SK-MEL-5 (cell line): Measurements from ENCODE around the gene LHX6. TPM values are rescaled to one million over a fixed set of nuclear protein-coding genes. Genes with fewer than 3 reads are reported as not detected.

ENCODE experiments used
- DNase-seq: peaks from one replicate; pipeline ENCODE4 v3.0.0-alpha.2; 2016; ENCODE audit warnings: low read depth, low spot score
- in situ Hi-C: cut with HindIII; loops from 2 replicates; pipeline ENCODE4 v1.10.0; 2016; ENCODE audit warnings: low sequenced_read_pairs, high pct_unique_total_duplicates, low pct_unique_long_range_greater_than_20kb
- polyA plus RNA-seq, 2 experiments: library from polyadenylated mRNA; depleted of rRNA; stranded (reverse); fragments of >200 nt; gene quantifications; 2 replicates each; pipeline ENCODE4 v1.2.3, GENCODE V29; 2015
- total RNA-seq: library from RNA; depleted of rRNA; stranded (reverse); fragments of >200 nt; shearing (Covaris generic); gene quantifications from 2 replicates; pipeline ENCODE4 v1.2.3, GENCODE V29; 2014; rRNA removed

LHX6 gene
- 2.3 and 2.4 TPM in 2 replicates for total RNA-seq
- 4.7 and 7.1 TPM in 2 replicates for polyA plus RNA-seq (2015; cell fraction: cytosol; rRNA removed)
- polyA plus RNA-seq (2015; cell fraction: nucleus; rRNA removed): 3.2 and 4.6 TPM in 2 replicates

DNA sequence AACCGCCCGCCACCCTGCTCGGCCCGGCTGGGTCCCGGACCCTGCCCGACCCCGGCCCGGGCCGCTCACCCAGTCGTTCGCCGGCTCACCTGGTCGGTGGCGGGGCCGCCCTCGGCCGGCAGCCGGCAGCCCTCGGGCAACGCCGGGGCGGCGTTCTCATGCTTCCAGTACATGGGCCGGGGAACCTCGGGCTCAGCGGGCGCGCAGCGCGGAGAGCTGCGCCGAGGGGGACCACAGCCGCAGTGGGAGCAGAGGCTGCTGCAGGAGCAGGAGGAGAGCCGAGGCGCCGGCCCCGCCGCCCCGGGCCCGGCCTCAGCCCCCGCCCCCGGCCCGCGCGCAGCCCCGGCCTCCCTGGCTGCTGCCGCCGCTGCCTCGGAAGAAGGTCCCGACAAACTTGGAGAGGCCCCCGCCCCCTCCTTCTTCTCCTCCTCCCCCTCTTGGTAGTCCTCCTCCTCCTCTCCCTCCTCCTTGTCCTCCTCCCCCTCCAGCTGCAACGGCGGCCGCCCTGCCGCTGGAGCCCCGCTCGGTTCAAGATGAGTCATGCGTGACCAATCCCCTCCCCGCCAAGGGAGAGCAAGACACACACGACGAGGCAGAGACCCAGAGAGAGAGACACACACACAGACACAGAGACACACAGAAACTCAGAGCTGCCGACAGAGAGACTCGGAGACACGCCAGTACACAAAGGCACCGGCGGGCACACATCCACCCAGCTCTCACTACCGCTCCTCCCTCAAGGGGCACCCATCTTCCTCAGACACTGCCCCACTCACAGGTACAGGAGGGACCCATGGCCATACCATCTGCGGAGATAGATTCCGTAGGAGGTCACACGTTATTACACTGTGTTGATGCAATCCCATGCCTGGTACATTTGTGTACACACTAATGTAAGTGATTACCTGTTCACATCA, at the start of gene LHX6:
Gene LHX6 (minus strand): TSS at position 390 of the 917 bp plus-strand sequence. CDS start 217 bp downstream, at position 173.
- in situ Hi-C loops: no loop called here
- no peak for DNase-seq

DNA sequence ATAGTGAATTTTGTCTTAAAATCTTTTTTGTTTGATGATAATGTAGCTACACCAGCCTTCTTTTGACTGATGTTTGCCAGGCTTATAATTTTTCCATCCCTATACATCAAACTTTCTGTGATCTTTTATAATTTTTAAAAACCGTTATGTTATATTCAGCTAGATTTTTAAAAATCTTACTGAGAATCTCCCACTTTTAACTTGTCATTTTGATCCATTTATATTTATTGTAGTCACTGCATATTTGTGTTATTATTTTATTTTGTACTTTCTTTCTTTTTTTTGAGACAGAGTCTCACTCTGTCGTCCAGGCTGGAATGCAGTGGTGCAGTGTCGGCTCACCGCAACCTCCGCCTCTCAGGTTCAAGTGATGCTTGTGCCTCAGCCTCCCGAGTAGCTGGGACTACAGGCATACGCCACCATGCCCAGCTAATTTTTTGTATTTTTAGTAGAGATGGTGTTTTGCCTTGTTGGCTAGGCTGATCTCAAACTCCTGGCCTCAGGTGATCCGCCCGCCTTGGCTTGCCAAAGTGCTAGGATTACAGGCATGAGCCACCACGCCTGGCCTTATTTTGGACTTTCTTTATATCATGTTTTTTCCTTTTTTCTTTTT, 48.6 kb upstream of the LHX6 start:
- in situ Hi-C loops: no loop called here

GRCh38 chr9:122276096-122276495, 47.3 kb upstream of the LHX6 start:
- in situ Hi-C loops: no loop called here
- no peak for DNase-seq

More for the DNA sequence above, 48.6 kb upstream of the LHX6 start:
- no peak for DNase-seq

- in situ Hi-C loops: no loop called here
- DNase-seq: no peak
These were observed 45.3 kb upstream of the LHX6 start for GRCh38 chr9:122274055-122274454.

GRCh38 chr9:122268041-122268814, 39.5 kb upstream of the LHX6 start:
- no peak for DNase-seq
- in situ Hi-C loops: no loop called here

GRCh38 chr9:122265149-122265915, 36.6 kb upstream of the LHX6 start:
- in situ Hi-C loops: no loop called here
- DNase-seq: no peak

GRCh38 chr9:122264360-122265148, 35.8 kb upstream of the LHX6 start, which contains the start of the genes MRRF and RBM18:
Gene MRRF, plus strand, starts transcription at chr9:122264882. Its CDS starts 6,010 bp downstream, at chr9:122270892.
Gene RBM18, minus strand, starts transcription at chr9:122264840. Its CDS starts 3,348 bp downstream, at chr9:122261492.
- peak; percentile 89 for DNase-seq
- in situ Hi-C loops: no loop called here

DNA sequence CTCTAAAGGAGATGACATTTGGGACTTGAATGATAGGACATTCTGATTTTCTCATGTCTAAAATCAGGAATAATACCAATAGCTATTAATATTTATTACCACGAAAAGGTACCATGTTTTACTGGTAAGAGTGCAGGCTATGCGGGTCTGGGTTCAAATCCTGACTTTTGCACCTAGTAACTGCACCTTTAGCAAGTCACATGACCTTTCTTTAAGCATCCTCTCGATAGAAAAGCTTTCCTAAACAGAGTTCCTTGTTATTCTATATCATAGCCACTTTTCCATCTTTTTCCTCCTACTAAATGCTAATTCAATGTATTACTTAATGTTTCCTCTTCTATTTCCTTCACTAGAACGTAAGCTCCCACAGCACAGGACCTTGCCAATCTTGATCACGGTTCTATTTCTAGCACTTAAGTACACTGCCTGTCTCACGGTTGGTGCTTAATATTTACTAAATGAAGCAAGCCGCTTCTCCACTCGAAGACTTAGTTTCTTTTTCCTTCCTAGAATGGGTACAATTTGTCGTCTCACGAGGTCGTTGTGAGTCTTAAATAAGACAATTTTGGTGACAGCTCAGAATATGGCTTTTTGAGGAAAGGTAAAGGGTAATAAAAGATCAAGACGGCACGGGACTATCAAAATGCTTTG, 35.1 kb upstream of the LHX6 start:
- in situ Hi-C loops: no loop called here

GRCh38 chr9:122262073-122262472, 33.3 kb upstream of the LHX6 start:
- in situ Hi-C loops: no loop called here
- DNase-seq: no peak

More for the DNA sequence above, 35.1 kb upstream of the LHX6 start:
- peak; percentile 6 for DNase-seq

- DNase-seq: peak; percentile 99
- in situ Hi-C loops: no loop called here
These were observed 32.7 kb upstream of the LHX6 start for GRCh38 chr9:122261469-122261881.

DNA sequence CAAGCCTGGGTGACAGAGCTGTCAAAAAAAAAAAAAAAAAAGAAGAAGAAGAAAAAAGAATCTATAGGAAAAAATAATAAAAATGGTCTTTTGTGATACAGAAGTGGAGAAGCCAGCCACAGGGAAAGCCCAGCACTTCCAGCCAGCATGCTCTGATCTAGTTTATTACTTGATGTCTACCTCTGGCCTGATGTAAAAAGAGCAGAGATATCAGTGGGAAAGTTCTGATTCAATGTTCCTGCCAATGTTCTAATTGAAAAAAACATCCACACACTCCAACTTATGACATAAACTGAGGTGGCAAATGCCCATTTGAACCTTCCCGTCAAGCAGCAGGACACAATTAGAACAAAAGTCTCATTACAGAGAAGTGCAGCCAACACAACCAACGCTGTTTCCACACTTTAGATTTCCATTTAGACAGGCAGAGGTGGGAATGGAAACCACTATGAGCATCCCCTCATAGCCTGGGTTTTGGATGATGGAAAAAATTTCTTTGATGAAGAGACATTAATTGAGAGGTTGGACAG, 30.2 kb upstream of the LHX6 start:
- DNase-seq: no peak
- in situ Hi-C loops: no loop called here

DNA sequence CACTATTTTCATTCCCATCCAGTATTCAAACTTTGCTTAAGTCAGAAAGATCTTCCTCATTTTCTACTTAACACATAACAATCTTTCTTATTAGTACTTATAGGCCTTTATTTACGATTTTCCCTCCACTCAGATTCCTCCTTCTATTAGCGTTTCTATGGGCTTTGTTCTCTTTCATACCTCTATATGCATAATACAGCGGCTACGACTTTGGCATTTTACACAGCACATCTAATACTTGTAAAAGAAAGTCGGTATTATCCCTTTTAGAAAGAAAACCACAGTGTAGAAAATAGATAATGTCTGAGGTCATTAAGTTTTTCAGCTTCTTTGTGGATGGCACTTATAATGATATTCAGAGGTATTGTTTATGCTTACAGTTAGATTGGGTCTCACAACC, 27.4 kb upstream of the LHX6 start:
- no peak for DNase-seq
- in situ Hi-C loops: no loop called here

DNA sequence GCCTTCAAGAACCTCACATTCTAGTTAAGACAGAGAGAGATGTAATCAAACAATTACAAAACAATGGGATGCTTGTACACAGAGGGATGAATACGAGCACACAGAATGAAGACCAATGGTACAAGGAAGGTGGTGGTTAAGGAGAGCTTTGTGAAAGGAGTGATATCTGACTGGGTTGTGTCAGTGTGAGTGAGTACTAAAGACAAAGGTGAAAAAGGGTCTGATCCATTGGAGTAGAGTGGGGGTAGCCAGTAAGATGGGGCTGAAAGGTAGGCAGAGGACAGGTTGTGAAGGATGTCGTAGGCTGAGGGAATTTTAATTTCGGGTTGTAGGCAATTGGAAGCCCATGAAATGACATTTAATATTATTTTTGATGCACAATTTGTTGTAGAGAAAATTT, 26.0 kb upstream of the LHX6 start:
- no peak for DNase-seq
- in situ Hi-C loops: no loop called here

DNA sequence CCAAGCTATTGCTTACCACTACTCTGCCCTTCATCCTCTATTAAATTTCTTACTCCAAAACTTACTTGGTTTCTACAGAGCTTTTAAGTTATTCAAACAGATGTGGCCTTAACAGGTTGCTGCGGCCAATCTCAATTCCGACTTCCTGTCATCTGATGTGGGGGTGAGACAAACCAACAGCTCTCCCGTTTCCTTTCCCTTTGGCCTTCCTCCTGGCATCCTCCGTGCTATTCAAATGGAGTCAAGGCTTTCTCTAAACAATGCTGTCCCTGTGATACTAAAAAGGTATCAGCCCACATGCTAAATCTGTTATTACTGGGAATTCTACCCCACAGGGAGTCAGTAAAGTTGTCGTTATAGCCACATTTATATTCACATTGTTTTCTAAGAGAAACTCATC, 24.0 kb upstream of the LHX6 start:
- in situ Hi-C loops: no loop called here

DNA sequence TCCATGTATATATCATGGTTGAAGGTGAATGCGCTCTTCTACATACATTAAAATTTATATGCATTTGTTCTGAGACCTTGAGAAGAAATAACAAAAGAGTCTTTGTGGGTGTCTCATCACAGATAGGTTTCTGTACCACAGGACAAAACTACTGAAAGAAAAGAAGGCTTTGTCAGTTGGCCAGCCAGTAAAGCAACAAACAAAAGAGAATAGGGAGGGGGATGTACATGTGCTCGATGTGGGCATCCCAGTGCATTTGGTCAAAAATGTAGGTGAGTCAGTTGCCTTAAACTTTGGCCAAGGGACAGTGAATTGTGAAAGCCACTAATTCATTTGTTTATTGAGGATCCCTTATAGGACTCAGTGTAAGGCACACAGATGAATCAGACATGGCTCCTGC, 22.6 kb upstream of the LHX6 start:
- peak; percentile 75 for DNase-seq
- in situ Hi-C loops: no loop called here

More for the DNA sequence above, 24.0 kb upstream of the LHX6 start:
- DNase-seq: peak; percentile 15

DNA sequence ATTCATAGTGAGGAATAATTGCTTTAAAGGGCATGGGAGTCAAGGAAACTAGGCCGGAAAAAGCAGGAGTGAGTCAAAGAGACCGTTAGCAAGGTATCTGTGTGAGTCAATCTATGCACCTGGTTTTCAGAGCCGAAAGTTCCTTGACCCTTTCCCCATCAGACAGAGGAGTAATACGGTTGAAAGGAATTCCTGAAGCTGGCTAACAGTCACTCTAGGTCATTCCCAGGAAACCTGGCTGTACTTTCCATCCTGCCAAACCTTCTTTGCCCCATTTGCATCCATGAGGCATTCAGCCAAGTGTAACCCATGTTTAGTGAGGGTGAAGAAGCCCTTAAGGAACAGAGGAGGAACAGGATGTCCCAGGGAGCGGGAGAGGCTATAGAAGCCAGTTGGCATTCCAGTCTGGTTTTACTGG, 19.7 kb upstream of the LHX6 start:
- in situ Hi-C loops: no loop called here
- no peak for DNase-seq
